Measurements from ENCODE around the gene TOM1L2. TPM values are rescaled to one million over a fixed set of nuclear protein-coding genes. Genes with fewer than 3 reads are reported as not detected.

Gene TOM1L2
- total and polyA plus RNA-seq, 2 of the 4 experiments (the other 2 are of a cell fraction), result 34.4 to 51.7 TPM

GRCh38 chr17:17886726-17887125, 85.5 kb downstream of the TOM1L2 start:
- CTCF ChIA-PET, result no interaction called here
- no peak overlapping the region for H4K5ac ChIP-seq (ENCODE audit: low read depth, low read length)
- H3K4me2 ChIP-seq (ENCODE audit: low read depth, low read length), result no peak overlapping the region
- peaks cover 4% of the 10 kb centered on the region; the same call in 1 of the 2 replicates for H3K9me1 ChIP-seq (ENCODE audit: insufficient read depth, low read length)
- no peak overlapping the region for H3K23ac ChIP-seq (ENCODE audit: low read depth, low read length)
- no peak overlapping the region for H3K4ac ChIP-seq (ENCODE audit: low read depth, low read length)
- in situ Hi-C loops (cut with MboI; ENCODE audit: low sequenced_read_pairs) (loop anchor here (25.0 kb wide), 1 partner anchor 524 kb away; no protein-coding TSS in a partner anchor), dilution Hi-C loops (cut with HindIII; ENCODE audit: low sequenced_read_pairs, unreplicated experiment) (no loop called here), intact Hi-C loops (cut with micrococcal nuclease) (no loop called here)
- H3K9ac ChIP-seq (ENCODE audit: low read depth, low read length), result no peak overlapping the region
- no peaks in the 10 kb centered on the region for H3K9me3 ChIP-seq (ENCODE audit: control insufficient read depth, insufficient read depth, low read length)
- peaks cover 26% of the 10 kb centered on the region for H3K36me3 ChIP-seq (ENCODE audit: control insufficient read depth, insufficient read depth, low read length)
- no peak overlapping the region for H2BK120ac ChIP-seq (ENCODE audit: low read depth, low read length)
- no peak overlapping the region for H3K56ac ChIP-seq (ENCODE audit: extremely low read depth, insufficient read depth, low read length)
- DNase-seq, result no peak
- H2AK9ac ChIP-seq (replicated peaks; ENCODE audit: low read depth, low read length, poor library complexity), result no peak overlapping the region
- 100% methylated on average over 1 of the region's 4 CpGs; no CpG with 5 or more reads in 1 of the 2 experiments for WGBS, 2 experiments (ENCODE audit: extremely low coverage in 2 of 2, insufficient read length in 1 of 2)
- H3K27me3 ChIP-seq (ENCODE audit: control insufficient read depth, insufficient read depth, low read length), result no peaks in the 10 kb centered on the region
- 0 out of 2 replicates have a peak, but pooled peaks cover 5% of the 10 kb centered on the region for H4K20me1 ChIP-seq (ENCODE audit: insufficient read depth, low read length)
- H2AFZ ChIP-seq (replicated peaks; ENCODE audit: low read length, poor library complexity), result no peak overlapping the region
- peaks cover 0 to 4% of the 10 kb centered on the region in 2 experiments; a peak in 2 of 4 replicates for H3K79me1 ChIP-seq (ENCODE audit: low read depth in 1 of 2, low read length in 2 of 2)
- no peak for ATAC-seq (ENCODE audit: low read depth)
- H4K8ac ChIP-seq (ENCODE audit: low read depth in 2 of 2, low read length in 2 of 2), result no peak overlapping the region
- no peak overlapping the region for H2BK5ac ChIP-seq (ENCODE audit: low read depth, low read length, poor library complexity, severe bottlenecking)
- no peak overlapping the region for H2BK15ac ChIP-seq (ENCODE audit: low read depth, low read length)
- TF ChIP-seq USF2 (IDR thresholded peaks at IDR 0.05; ENCODE audit: low read depth, low read length), result no peak
- TF ChIP-seq MAZ (IDR thresholded peaks at IDR 0.05; ENCODE audit: borderline replicate concordance, low read depth, low read length), result no peak
- TF ChIP-seq FOS (IDR thresholded peaks at IDR 0.05; ENCODE audit: low read depth, low read length), result no peak
- H3K4me3 ChIP-seq (ENCODE audit: insufficient read depth, low read depth, low read length), result no peak overlapping the region
- H4K91ac ChIP-seq (ENCODE audit: insufficient read depth, low read depth, low read length), result no peak overlapping the region
- H3K4me1 ChIP-seq (ENCODE audit: control insufficient read depth, insufficient read depth, low read length), result peaks cover 4% of the 10 kb centered on the region; the same call in 1 of the 2 replicates
- no peak overlapping the region for H3K18ac ChIP-seq (ENCODE audit: low read depth, low read length)
- no peak overlapping the region for H3K14ac ChIP-seq (replicated peaks; ENCODE audit: low read depth, low read length)
- no peak overlapping the region for H2BK20ac ChIP-seq (ENCODE audit: low read depth, low read length)
- H2AK5ac ChIP-seq (ENCODE audit: low read depth, low read length), result no peak overlapping the region
- no peak overlapping the region for H3K27ac ChIP-seq (ENCODE audit: insufficient read depth, low read length)
- POLR2A ChIA-PET (ENCODE audit: unreplicated experiment), result no interaction called here
- BruUV-seq (replicated peaks), result no TSS peak

Measured in IMR-90 (cell line).